Right forelimb (tissue), 1 donor: ENCODE measurements around the gene GRIK4.
"Not testable (repeated sequence)": the region's sequence is repeated elsewhere in the genome, so short reads cannot be mapped to it uniquely, and the experiment has no call there.

Source experiments
- DNase-seq: peaks from one replicate; pipeline ENCODE4 v3.0.0-alpha.2; 2018

Gene GRIK4

DNA sequence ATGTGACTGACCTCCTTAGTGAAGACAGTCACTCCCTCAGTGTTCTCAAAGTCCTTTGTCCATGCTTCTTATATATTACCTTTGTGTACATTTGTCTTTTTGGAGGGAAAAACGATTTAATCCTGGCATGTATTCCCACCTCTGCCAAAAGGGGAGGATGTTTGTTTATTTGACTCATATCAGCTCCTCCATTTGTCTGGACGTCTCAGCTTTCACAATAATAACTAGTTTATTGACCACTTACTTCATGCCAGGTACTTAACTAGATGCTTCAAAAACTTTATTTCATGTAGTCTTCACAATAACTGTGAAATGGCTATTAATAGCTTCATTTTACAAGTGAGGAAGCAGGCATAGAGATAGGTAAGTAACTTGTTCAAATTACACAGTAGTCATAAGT, 517.6 kb downstream of the GRIK4 start:
- no peak for DNase-seq

DNA sequence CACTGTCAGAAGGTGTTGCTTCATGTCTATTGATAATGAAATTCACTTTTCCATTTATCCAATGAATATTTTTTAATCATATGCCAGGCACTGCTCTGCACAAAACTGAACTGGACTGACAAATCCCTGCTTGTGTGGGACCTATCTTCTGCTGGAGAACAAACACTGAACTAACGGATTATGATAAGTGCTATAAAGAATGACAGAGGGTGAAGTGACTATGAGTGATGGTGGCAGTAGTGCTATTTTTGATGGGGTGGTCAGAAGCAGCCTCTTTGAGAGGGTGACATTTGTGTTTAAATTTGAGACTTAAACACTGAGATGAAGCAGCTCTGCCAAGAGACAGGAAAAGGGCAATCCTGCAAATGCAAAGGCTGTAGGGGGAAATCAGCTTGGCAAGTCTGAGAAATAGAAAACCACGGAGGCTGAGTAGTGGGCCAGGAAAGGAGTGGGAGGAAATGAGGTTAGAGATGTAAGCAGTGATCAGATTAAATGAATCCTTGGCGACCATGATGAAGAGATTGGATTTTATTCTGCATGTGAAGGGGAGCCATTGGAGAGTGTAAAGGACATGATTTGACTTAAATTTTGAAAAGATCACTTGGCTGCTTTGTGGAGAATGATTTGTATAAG, 518.4 kb downstream of the GRIK4 start:
- DNase-seq, result no peak

DNA sequence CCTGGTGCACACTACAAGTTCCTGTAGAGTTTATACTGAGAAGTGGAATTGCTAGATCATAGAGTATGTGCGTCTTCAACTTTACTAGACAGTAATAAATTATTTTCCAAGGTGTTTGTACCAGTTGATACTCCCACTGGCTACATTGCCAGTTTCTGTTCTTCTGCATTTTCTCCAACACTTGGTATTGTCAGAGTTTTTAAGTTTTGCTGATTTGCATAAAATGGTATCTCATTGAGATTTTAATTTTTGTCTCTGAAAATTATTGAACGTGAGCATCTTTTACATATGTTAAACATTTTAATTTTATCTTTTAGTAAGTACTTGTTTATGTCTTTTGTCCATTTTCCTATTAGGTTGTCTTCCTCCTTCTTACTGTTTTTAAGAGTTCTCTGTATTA, 519.6 kb downstream of the GRIK4 start:
- no peak for DNase-seq

GRCh38 chr11:121031648-121032047, 520.1 kb downstream of the GRIK4 start:
- not testable (repeated sequence) for DNase-seq

- no peak for DNase-seq
Observed at GRCh38 chr11:121032546-121032945, 521.0 kb downstream of the GRIK4 start.

DNA sequence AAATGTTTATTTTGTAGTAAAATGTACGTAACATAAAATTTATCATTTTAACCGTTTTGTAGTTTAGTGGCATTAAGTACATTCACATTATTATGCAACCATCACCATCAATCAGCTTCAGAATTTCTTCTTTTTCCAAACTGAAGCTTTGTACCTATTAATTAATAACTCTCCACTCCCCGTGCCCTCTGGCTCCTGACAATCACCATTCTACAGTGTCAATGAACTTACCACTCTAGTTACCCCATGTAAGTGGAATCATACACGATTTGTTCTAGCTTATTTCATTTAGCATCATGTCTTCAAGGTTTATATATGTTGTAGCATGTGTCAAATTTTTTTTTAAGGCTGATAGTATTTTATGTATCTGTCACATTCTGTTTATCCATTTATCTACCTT, 522.1 kb downstream of the GRIK4 start:
- DNase-seq, result no peak

- no peak for DNase-seq
Observed at GRCh38 chr11:121035169-121035755, 523.7 kb downstream of the GRIK4 start.

DNA sequence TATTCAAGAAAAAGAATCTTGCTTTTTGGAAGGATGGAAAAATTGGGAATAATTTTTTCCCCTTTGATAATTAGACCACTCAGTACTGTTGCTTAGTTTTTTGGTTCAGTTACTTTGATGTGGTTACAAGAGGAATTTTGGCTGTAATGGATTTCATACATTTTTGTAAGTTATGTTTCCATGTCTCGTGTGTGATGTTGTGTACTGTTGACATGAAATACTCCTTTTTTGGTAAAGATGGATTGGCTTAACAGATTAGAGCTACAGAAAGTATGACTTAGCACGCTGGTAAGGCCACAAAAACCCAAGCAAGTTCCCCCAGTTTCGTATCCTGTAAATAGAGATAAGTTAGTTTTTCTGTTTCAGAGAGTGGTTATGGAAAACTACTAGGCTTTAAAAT, 524.2 kb downstream of the GRIK4 start:
- no peak for DNase-seq

DNA sequence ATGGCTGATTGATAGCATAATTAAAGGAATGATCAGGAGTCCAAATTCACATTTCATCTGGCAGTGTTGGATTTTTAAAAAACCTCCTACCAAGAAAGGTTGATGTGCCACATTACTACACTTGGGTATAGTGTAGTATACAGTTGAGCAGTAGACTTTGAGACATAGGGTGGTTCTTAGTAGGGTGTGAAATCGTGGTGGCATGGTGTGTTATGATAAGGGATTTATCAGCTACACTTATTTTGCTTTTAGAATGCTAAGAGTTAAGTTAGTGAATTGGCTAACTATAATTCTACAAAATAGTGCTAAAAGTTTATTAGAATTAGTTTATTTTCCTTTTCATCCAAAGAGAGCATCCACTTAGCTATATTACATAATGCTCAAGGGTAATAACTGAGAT, 525.5 kb downstream of the GRIK4 start:
- DNase-seq, result no peak
